HG03280 (cell line): ENCODE results near the gene ZNF222.

Experiments
- ATAC-seq: cut with Tn5 transposase; IDR thresholded peaks from one replicate; pipeline ENCODE4 v1.9.1; 2021; ENCODE audit warnings: mild to moderate bottlenecking, moderate library complexity; ENCODE audit not compliant: unreplicated experiment

Gene ZNF222

GRCh38 chr19:44051650-44052402, 26.6 kb downstream of the ZNF222 start, which contains the start of gene ZNF223:
Gene ZNF223, plus strand, starts transcription at chr19:44052036. Its CDS starts 3,141 bp downstream, at chr19:44055177.
- no peak for ATAC-seq

- no peak for ATAC-seq
Measured at GRCh38 chr19:44055870-44056269, 30.7 kb downstream of the ZNF222 start.

GRCh38 chr19:44059229-44059628, 34.0 kb downstream of the ZNF222 start:
- no peak for ATAC-seq

- ATAC-seq: no peak
Measured at GRCh38 chr19:44061038-44061437, 35.9 kb downstream of the ZNF222 start.

- no peak for ATAC-seq
Measured at GRCh38 chr19:44066305-44066704, 41.1 kb downstream of the ZNF222 start.

- ATAC-seq: no peak
Measured at GRCh38 chr19:44069415-44069814, 44.2 kb downstream of the ZNF222 start.

GRCh38 chr19:44071824-44072542, 46.8 kb downstream of the ZNF222 start, which contains the start of gene ZNF284:
Gene ZNF284, plus strand, starts transcription at chr19:44072159. Its CDS starts 4,231 bp downstream, at chr19:44076390.
- peak; percentile 88 for ATAC-seq

- no peak for ATAC-seq
Measured at GRCh38 chr19:44072543-44073401, 47.6 kb downstream of the ZNF222 start.

GRCh38 chr19:44076325-44076724, 51.1 kb downstream of the ZNF222 start:
- no peak for ATAC-seq
